ENCODE results near the gene SH3RF1. TPM values are rescaled to one million over a fixed set of nuclear protein-coding genes. Genes with fewer than 3 reads are reported as not detected.

Gene SH3RF1
- total and polyA plus RNA-seq, 4 donors, result 1.8 to 7.9 (median 3.5) TPM

DNA sequence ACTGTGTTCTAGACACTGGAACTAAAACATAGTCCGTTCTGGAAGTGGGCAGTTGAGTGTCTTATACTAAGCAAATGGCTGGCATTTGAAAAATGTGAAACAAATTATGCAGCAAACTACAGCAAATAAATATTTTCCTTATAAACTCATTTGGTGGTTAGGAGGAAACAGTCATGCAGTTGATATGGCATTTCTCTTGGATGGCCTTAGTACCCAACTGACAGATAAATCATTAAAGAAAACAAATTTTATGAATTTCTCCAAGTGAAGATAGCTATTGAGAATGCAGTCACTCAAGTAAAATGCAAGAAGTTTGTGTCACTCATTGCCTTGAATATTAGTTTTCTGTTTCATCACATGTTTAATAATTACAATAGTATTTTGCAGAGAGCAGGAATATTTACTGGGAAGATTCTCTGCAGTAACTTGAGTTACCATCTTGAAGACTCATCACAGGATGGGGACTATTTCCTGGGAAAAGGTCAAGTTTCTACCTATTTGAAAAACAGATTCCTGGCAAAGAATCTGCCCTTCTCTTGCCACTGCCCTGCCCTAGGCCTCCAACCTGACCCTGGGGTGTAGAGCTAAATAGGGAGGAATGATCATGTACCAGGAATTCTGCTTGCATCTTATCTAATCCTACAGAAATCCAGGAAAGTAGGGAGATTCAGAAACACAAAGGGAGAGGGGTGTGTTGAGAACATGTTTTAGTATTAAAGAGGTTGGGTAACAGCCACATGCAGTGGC, 105.9 kb downstream of the SH3RF1 start:
- WGBS, result 96% methylated on average over 1 of the region's 1 CpG
- DNase-seq (ENCODE audit: low spot score), result no peak
- H3K27me3 ChIP-seq (ENCODE audit: control insufficient read depth in 4 of 4, insufficient read depth in 4 of 4, low read length in 3 of 4), result no peaks in the 10 kb centered on the region
- H3K4me3 ChIP-seq (ENCODE audit: low read depth in 1 of 3, low read length in 3 of 3), result no peak overlapping the region
- TF ChIP-seq YY1 (IDR thresholded peaks at IDR 0.05) (no peak), HNF4G (IDR thresholded peaks at IDR 0.05) (no peak), FOXA1 (IDR thresholded peaks at IDR 0.05) (no peak), SP1 (IDR thresholded peaks at IDR 0.05) (no peak), CTCF (IDR thresholded peaks at IDR 0.05; ENCODE audit: low read depth, low read length, missing input control) (no peak), RAD21 (IDR thresholded peaks at IDR 0.05) (no peak), JUND (IDR thresholded peaks at IDR 0.05) (no peak), MAX (IDR thresholded peaks at IDR 0.05) (no peak), EGR1 (IDR thresholded peaks at IDR 0.05; ENCODE audit: low read depth in 2 of 2) (no peak), NR2F2 (IDR thresholded peaks at IDR 0.05) (no peak), RXRA (IDR thresholded peaks at IDR 0.05) (no peak), FOXA2 (IDR thresholded peaks at IDR 0.05) (no peak), TAF1 (conservative IDR thresholded peaks at IDR 0.05) (no peak), GABPA (IDR thresholded peaks at IDR 0.05 in 1 of 2, conservative IDR thresholded peaks at IDR 0.05 in 1 of 2) (no peak), HNF4A (conservative IDR thresholded peaks at IDR 0.05) (no peak)
- TF ChIP-seq, protein P1, sequence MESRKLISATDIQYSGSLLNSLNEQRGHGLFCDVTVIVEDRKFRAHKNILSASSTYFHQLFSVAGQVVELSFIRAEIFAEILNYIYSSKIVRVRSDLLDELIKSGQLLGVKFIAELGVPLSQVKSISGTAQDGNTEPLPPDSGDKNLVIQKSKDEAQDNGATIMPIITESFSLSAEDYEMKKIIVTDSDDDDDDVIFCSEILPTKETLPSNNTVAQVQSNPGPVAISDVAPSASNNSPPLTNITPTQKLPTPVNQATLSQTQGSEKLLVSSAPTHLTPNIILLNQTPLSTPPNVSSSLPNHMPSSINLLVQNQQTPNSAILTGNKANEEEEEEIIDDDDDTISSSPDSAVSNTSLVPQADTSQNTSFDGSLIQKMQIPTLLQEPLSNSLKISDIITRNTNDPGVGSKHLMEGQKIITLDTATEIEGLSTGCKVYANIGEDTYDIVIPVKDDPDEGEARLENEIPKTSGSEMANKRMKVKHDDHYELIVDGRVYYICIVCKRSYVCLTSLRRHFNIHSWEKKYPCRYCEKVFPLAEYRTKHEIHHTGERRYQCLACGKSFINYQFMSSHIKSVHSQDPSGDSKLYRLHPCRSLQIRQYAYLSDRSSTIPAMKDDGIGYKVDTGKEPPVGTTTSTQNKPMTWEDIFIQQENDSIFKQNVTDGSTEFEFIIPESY (IDR thresholded peaks at IDR 0.05), result no peak
- TF ChIP-seq, protein P2, sequence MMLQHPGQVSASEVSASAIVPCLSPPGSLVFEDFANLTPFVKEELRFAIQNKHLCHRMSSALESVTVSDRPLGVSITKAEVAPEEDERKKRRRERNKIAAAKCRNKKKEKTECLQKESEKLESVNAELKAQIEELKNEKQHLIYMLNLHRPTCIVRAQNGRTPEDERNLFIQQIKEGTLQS (IDR thresholded peaks at IDR 0.05), result no peak
- TF ChIP-seq, protein P3, sequence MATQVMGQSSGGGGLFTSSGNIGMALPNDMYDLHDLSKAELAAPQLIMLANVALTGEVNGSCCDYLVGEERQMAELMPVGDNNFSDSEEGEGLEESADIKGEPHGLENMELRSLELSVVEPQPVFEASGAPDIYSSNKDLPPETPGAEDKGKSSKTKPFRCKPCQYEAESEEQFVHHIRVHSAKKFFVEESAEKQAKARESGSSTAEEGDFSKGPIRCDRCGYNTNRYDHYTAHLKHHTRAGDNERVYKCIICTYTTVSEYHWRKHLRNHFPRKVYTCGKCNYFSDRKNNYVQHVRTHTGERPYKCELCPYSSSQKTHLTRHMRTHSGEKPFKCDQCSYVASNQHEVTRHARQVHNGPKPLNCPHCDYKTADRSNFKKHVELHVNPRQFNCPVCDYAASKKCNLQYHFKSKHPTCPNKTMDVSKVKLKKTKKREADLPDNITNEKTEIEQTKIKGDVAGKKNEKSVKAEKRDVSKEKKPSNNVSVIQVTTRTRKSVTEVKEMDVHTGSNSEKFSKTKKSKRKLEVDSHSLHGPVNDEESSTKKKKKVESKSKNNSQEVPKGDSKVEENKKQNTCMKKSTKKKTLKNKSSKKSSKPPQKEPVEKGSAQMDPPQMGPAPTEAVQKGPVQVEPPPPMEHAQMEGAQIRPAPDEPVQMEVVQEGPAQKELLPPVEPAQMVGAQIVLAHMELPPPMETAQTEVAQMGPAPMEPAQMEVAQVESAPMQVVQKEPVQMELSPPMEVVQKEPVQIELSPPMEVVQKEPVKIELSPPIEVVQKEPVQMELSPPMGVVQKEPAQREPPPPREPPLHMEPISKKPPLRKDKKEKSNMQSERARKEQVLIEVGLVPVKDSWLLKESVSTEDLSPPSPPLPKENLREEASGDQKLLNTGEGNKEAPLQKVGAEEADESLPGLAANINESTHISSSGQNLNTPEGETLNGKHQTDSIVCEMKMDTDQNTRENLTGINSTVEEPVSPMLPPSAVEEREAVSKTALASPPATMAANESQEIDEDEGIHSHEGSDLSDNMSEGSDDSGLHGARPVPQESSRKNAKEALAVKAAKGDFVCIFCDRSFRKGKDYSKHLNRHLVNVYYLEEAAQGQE (IDR thresholded peaks at IDR 0.05), result no peak
- H3K9me3 ChIP-seq (ENCODE audit: control insufficient read depth in 4 of 4, low read length in 3 of 4), result no peaks in the 10 kb centered on the region
- H3K4me1 ChIP-seq (ENCODE audit: control insufficient read depth in 4 of 4, insufficient read depth in 4 of 4, low read length in 3 of 4), result peaks cover 0 to 4% (median 2%) of the 10 kb centered on the region in 4 donors
- H3K36me3 ChIP-seq (ENCODE audit: control insufficient read depth in 4 of 4, insufficient read depth in 3 of 4, low read depth in 1 of 4, low read length in 3 of 4), result peaks cover 0 to 2% (median under 1%) of the 10 kb centered on the region in 4 donors
- H3K27ac ChIP-seq (ENCODE audit: low read depth in 1 of 2, low read length in 2 of 2), result no peak overlapping the region
- no peak overlapping the region for H3K9ac ChIP-seq (ENCODE audit: low read depth in 1 of 2, low read length in 2 of 2)

Measured in liver (tissue), 9 donors.